C4-2B (cell line): ENCODE measurements around the gene EPHA7.

ENCODE experiments used
- H3K27ac ChIP-seq: fragments of 450-650 bp; 2 replicates; pipeline ENCODE4 v1.5.1; 2017
- ZFX ChIP-seq: fragments of 450-650 bp; IDR thresholded peaks from 2 replicates; pipeline ENCODE4 v1.6.1; 2017
- TF ChIP-seq, protein P1 (sequence below): fragments of 450-650 bp; conservative IDR thresholded peaks from 2 replicates; pipeline ENCODE4 v1.5.1; 2017; ENCODE audit warnings: mild to moderate bottlenecking

Gene EPHA7

DNA sequence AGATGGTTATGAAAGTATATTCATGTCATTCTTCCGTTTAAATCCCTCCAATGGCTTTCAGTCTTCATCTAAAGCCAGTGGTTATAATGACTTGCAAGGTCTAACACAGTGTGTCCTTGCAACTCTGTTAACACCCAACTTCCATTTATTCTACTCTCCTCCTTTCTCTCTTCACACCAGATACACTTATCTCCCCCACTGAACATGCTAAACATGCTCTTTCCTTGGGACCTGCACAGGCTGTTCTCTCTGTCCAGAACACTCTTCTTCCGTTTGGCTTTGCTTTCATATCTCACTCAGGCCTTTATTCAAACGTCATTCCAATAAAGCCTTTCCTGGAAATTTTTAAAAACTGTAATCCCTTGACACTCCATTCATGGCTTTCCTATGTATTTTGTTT is 91.5 kb downstream of the EPHA7 start:
- TF ChIP-seq ZFX: no peak
- TF ChIP-seq, protein P1, sequence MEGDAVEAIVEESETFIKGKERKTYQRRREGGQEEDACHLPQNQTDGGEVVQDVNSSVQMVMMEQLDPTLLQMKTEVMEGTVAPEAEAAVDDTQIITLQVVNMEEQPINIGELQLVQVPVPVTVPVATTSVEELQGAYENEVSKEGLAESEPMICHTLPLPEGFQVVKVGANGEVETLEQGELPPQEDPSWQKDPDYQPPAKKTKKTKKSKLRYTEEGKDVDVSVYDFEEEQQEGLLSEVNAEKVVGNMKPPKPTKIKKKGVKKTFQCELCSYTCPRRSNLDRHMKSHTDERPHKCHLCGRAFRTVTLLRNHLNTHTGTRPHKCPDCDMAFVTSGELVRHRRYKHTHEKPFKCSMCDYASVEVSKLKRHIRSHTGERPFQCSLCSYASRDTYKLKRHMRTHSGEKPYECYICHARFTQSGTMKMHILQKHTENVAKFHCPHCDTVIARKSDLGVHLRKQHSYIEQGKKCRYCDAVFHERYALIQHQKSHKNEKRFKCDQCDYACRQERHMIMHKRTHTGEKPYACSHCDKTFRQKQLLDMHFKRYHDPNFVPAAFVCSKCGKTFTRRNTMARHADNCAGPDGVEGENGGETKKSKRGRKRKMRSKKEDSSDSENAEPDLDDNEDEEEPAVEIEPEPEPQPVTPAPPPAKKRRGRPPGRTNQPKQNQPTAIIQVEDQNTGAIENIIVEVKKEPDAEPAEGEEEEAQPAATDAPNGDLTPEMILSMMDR: no peak
- no peak overlapping the region for H3K27ac ChIP-seq

DNA sequence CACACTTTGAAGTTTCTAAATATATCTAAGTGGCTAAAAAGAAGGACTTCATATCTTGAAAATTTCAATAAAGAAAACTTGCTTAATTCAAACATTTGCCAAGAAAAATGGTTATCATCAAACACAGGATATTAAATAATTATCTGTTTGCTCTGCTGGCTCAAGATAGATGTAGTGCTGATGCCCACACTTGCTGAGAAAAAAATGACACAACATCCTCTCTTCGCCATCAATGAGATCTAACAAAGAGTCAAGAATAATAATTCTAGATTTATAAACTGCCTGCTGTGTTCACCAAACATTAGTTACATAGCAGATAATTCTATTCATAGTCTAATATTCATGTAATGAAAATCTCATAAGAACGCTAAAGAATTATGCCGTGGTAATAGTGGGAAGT is 93.6 kb downstream of the EPHA7 start:
- TF ChIP-seq, protein P1: no peak
- no peak for TF ChIP-seq ZFX
- no peak overlapping the region for H3K27ac ChIP-seq

DNA sequence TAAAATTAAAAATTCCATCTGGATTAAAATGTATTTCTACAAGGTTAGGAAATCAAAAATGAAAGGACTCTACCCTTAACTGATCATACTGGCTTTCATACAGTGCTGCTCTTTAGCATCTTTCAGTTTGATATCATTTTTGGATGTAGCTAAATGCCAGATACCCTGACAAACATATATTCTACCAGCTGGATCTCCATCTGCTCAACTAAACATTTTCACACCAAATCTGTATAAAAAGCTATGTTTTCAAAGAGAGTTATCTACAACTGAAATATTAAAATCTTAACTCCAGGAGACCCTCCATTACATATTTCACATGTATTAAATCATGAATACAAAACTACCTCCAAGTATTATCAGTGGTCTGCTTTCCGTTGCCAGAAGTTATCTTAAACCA is 95.7 kb downstream of the EPHA7 start:
- TF ChIP-seq, protein P1: no peak
- no peak for TF ChIP-seq ZFX
- H3K27ac ChIP-seq: no peak overlapping the region

DNA sequence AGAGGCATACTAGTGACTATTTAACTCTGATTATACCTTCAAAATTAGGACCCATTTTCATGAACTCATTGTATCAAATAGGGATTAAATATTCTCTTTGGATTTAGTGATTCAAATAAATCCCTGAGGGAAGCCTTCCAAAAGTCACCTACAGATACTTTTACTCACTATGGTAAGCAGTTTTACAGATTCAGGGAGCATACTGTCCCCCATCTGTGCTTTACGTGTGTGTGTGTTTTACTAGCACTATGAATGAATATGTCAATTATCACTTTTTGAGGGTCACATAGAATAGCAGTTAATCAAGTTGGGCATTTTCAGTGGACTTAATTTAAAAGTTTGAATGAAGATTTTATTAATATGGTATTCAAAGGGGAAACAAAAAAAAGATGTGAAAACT is 96.7 kb downstream of the EPHA7 start:
- TF ChIP-seq, protein P1: no peak
- no peak for TF ChIP-seq ZFX
- no peak overlapping the region for H3K27ac ChIP-seq

DNA sequence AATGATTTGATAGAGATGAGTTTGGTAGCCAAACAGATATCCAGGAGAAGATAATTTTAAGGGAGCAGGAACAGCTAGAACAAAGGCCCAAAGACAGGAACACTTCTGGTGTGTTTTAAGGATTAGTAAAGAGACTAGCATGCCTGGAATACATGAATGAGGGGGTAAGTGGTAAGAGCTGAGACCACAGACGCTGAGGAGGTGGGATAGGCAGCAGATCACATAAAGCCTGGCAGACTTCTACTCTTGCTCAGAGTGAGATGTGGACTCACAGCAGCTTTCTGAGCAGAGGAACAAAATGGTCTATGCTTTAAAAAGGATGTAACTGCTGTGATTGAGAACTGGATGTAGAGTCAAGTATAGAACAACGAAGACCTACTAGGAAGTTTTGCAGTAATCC is 100.1 kb downstream of the EPHA7 start:
- TF ChIP-seq ZFX: no peak
- TF ChIP-seq, protein P1: no peak
- no peak overlapping the region for H3K27ac ChIP-seq

DNA sequence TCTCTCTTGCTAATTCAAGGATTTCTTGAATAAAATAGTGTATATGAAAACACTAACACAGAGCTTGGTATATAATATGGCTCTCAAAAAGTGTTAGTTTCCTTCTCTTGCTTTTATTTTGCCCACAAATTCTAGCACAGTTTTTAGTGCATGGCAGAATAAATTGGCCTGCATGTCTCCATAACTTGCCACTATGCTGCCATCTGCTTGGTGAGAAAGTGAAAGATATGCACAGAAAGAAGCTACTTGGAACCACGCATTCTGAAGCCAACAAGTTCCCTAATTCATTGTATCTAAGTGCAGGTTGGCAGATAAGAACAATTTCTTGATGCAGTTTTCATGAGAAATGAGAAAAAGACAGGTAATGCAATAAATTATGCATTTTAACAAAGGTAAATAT is 101.2 kb downstream of the EPHA7 start:
- no peak overlapping the region for H3K27ac ChIP-seq

DNA sequence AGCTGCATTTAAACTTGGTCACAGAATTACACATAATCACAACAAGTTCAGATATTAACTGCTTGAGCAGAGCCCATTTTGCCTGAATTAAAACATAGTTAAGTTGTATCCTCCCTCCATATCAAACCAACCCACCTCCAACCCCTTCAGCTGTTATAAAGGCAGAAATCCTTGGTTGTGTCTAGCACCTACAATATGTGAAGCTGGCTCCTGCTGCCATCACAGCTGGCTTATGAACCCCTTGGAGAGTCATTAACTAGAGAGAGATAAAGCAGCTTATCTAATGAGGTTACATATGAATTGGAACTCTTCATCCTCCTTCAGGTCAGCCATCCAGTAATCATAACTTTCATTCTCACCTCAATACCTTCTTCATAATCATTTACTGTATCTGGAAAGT is 101.8 kb downstream of the EPHA7 start:
- TF ChIP-seq ZFX: no peak
- TF ChIP-seq, protein P1: no peak
- no peak overlapping the region for H3K27ac ChIP-seq

More for the DNA sequence above, 101.2 kb downstream of the EPHA7 start:
- TF ChIP-seq ZFX: no peak
- TF ChIP-seq, protein P1: no peak
